HG03103 (cell line): ENCODE results near the gene IGDCC3.

Experiments used
- ATAC-seq: cut with Tn5 transposase; IDR thresholded peaks from one replicate; pipeline ENCODE4 v1.9.1; 2021; ENCODE audit warnings: low read depth; ENCODE audit not compliant: unreplicated experiment

The IGDCC3 gene

DNA sequence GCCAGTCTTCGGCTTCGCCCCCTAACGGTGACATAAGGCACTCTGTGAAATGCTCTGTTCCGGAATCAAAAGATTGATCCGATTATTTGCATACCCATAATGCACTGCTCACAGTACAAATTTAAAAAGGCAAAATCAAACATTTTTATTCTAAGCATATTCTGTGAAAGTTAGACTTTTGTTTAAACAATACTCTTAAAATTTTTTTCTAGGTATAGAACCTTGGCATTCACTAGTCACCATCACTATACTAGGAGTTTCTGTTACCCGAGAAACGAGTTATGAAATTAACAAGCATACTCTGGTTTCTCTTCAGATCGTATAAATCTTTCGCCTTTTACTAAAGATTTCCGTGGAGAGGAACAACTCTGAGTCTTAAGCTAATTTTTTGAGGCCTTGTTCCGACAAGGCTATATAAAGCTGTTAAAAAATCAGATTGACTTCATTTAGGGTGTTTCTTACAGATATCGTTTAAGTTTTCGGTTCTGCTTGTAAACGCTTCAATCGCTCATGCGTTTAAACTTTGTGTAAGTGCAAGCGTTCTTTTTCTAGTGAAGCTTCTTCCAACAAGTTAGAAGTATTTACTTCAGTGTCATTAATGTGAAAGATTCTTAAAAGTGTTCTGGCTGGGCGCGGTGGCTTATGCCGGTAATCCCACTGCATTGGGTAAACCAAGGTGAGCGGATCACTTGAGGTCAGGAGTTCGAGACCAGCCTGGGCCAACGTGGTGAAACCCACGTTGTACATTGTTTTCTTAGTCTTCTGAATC is 73.2 kb downstream of the IGDCC3 start, which contains the start of gene RNU5B-1:
RNU5B-1 (plus strand) TSS at position 297 of the 769 bp plus-strand sequence.
- ATAC-seq, result peak; percentile 72

DNA sequence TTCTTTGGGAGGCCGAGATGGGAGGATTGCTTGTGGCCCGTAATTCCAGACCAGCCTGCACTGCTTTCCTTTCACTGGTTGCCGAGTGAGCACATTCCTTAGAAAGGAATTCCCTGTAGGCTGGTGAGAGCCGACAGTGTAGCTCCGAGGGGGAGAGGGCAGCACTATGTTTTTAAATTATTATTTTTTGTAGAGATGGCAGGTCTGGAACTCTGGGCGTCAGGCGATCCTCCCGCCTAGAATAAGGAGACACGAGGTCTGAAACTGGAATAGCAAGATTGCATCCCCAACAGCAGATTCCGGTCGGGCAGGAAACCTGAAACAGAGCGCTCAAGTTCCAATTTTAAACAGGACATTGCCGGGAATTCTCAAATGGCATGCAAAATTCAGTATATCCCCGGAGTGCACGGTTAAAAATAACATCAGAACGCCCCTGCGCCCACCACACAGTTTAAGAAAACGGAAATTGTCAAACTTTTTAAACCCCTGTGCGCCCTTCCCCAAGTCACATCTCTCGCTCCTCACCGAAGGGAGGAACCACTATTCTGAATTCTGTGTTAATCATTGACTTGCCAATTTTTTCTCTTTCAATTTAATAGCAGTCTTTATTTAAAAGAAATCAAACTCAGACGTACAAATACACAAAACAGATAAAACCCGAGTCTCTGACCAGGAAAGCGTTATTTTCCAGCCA is 74.0 kb downstream of the IGDCC3 start:
- no peak for ATAC-seq

GRCh38 chr15:65302061-65302460 is 75.7 kb downstream of the IGDCC3 start:
- ATAC-seq, result no peak

- no peak for ATAC-seq
Observed at GRCh38 chr15:65300924-65301441, 76.8 kb downstream of the IGDCC3 start.

DNA sequence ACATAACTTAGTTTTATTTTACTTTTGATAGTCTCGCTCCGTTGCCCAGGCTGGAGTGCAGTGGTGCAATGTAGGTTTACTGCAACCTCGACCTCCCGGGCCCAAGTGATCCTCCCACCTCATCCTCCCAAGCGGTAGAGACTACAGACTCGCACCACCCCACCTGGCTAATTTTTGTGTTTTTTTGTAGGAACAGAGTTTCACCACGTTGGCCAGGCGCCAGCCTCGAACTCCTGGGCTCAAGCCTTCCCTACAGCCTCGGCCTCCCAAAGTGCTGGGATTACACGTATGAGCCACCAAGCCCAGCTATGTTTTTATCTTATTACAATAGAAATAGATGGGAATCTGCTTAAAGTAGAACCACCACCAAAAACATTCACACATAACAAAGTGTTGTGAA is 79.1 kb downstream of the IGDCC3 start:
- no peak for ATAC-seq

DNA sequence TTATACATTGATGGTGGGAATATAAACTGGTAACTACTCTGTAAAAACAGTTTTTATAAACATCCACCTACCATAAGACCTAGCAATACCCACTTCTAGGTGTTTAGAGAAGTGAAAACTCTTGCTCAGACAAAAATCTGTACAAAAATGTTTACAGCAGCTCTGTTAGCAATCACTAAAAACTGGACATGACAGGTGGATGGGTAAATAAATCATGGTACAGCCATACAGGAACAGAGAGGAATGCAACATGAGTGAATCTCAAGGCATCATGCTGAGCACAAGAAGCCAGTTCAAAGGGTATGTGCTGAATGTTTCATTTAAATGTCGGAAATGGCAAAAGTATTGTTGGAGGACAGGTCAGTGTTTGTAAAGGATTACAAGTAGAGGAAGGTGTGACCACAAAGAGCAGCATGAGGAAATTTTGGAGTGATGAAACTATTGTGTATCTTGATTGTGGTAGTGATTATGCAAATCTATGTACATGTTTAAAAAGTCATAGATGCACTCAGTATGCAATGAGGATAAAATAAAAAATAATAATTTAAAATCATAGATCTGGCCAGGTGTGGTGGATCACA is 84.8 kb downstream of the IGDCC3 start:
- ATAC-seq, result no peak

GRCh38 chr15:65290228-65290627 is 87.6 kb downstream of the IGDCC3 start:
- no peak for ATAC-seq

GRCh38 chr15:65289261-65289854 is 88.4 kb downstream of the IGDCC3 start:
- no peak for ATAC-seq

DNA sequence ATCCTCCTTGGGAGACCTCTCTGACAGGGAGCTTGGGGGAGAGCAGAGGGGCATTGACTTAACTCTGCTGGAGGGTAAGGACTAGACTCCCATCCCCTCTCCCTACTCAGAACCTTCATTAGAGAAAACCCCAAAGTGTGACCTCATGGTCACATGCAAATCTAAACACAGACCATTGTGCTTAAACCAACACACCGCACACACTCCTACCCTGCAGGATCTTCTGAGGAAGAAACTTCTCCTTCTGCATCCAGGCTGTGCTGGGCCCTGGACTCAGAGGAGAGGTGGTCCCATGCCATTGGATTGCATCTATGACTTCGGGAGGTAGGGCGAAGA is 90.3 kb downstream of the IGDCC3 start:
- no peak for ATAC-seq

- peak; percentile 80 for ATAC-seq
Observed at GRCh38 chr15:65286704-65287519, 90.9 kb downstream of the IGDCC3 start, which contains the start of gene PARP16. Gene PARP16, minus strand, starts transcription at chr15:65286883. Its CDS starts 457 bp downstream, at chr15:65286426.

DNA sequence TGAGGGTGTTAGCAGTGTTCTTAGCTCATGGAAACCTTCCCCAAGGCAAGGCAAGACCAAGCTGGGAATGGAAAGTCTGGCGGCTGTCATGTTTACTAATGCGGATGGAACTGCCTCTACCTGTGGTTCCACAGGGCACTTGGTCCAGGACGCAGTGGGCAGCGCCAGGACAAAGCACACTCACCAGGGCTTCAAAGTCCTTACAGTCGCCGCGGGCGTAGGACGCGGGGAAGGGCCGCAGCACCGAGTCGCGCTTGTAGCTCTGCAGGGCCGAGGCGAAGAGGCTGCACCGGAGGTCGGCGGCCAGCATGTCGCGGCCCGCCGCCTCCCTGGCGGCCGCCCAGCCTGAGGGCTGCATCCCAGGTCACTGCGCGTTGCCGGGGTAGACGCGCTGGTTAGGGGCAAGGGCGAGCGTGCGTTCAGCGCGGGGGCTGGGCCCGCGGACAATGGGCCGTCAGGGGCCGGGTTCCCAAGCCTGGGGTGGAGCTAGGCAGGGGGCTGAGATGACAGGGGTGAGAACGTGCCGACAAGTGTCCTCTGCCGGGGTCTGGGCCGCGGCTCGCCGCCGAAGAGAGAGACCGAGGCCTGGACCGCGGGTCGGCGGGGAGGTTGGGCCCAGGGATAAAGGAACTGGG is 91.6 kb downstream of the IGDCC3 start:
- ATAC-seq, result peak; percentile 23

- ATAC-seq, result no peak
Observed at GRCh38 chr15:65285291-65286068, 92.3 kb downstream of the IGDCC3 start.

- ATAC-seq, result no peak
Observed at GRCh38 chr15:65278480-65278879, 99.3 kb downstream of the IGDCC3 start.
